ENCODE results near the gene VWDE.

VWDE gene

GRCh38 chr7:12423355-12423996 is 19.8 kb upstream of the VWDE start:
- H3K9me3 ChIP-seq, result no peaks in the 10 kb centered on the region; the same call in 1 of the 2 replicates
- no peak for DNase-seq
- H3K27me3 ChIP-seq, result no peaks in the 10 kb centered on the region
- H3K36me3 ChIP-seq, result no peaks in the 10 kb centered on the region
- no peak for TF ChIP-seq CTCF (IDR thresholded peaks at IDR 0.05; ENCODE audit: low read depth, low read length)
- no peaks in the 10 kb centered on the region; the same call in 1 of the 2 replicates for H3K4me1 ChIP-seq
- H3K4me3 ChIP-seq (ENCODE audit: low read depth, low read length), result no peak overlapping the region

- Histone ChIP-seq H3K36me3 (no peaks in the 10 kb centered on the region), H3K4me3 (ENCODE audit: low read depth, low read length) (no peak overlapping the region), H3K4me1 (no peaks in the 10 kb centered on the region; the same call in 1 of the 2 replicates), H3K27me3 (no peaks in the 10 kb centered on the region), H3K9me3 (no peaks in the 10 kb centered on the region; the same call in 1 of the 2 replicates)
- no peak for DNase-seq
- TF ChIP-seq CTCF (IDR thresholded peaks at IDR 0.05; ENCODE audit: low read depth, low read length), result no peak
These were observed 19.1 kb upstream of the VWDE start for GRCh38 chr7:12422554-12423320.

GRCh38 chr7:12418452-12418851 is 14.8 kb upstream of the VWDE start:
- H3K4me1 ChIP-seq, result no peaks in the 10 kb centered on the region; the same call in 1 of the 2 replicates
- H3K36me3 ChIP-seq, result no peaks in the 10 kb centered on the region
- TF ChIP-seq CTCF (IDR thresholded peaks at IDR 0.05; ENCODE audit: low read depth, low read length), result no peak
- no peak overlapping the region for H3K4me3 ChIP-seq (ENCODE audit: low read depth, low read length)
- no peaks in the 10 kb centered on the region; the same call in 1 of the 2 replicates for H3K9me3 ChIP-seq
- DNase-seq, result no peak
- no peaks in the 10 kb centered on the region for H3K27me3 ChIP-seq

GRCh38 chr7:12415072-12415471 is 11.4 kb upstream of the VWDE start:
- no peak for DNase-seq
- Histone ChIP-seq H3K9me3 (no peaks in the 10 kb centered on the region; the same call in 1 of the 2 replicates), H3K4me1 (no peaks in the 10 kb centered on the region), H3K4me3 (ENCODE audit: low read depth, low read length) (no peak overlapping the region), H3K27me3 (no peaks in the 10 kb centered on the region), H3K36me3 (no peaks in the 10 kb centered on the region)
- no peak for TF ChIP-seq CTCF (IDR thresholded peaks at IDR 0.05; ENCODE audit: low read depth, low read length)

GRCh38 chr7:12412407-12412806 is 8.7 kb upstream of the VWDE start:
- H3K4me1 ChIP-seq, result no peaks in the 10 kb centered on the region
- no peaks in the 10 kb centered on the region for H3K27me3 ChIP-seq
- H3K36me3 ChIP-seq, result no peaks in the 10 kb centered on the region
- no peak overlapping the region for H3K4me3 ChIP-seq (ENCODE audit: low read depth, low read length)
- DNase-seq, result no peak
- no peaks in the 10 kb centered on the region; the same call in 1 of the 2 replicates for H3K9me3 ChIP-seq
- no peak for TF ChIP-seq CTCF (IDR thresholded peaks at IDR 0.05; ENCODE audit: low read depth, low read length)

GRCh38 chr7:12410523-12410922 is 6.9 kb upstream of the VWDE start:
- TF ChIP-seq CTCF (IDR thresholded peaks at IDR 0.05; ENCODE audit: low read depth, low read length), result no peak
- Histone ChIP-seq H3K4me1 (no peaks in the 10 kb centered on the region), H3K36me3 (no peaks in the 10 kb centered on the region), H3K9me3 (no peaks in the 10 kb centered on the region), H3K27me3 (no peaks in the 10 kb centered on the region), H3K4me3 (ENCODE audit: low read depth, low read length) (no peak overlapping the region)
- DNase-seq, result no peak

Measured in BE2C (cell line).